H9 (cell line): ENCODE measurements around the gene ZSWIM6. TPM values are rescaled to one million over a fixed set of nuclear protein-coding genes. Genes with fewer than 3 reads are reported as not detected.

Experiments used
- DNase-seq: peaks from one replicate; pipeline ENCODE4 v3.0.0-alpha.2; 2017
- H2AFZ ChIP-seq: one replicate; pipeline ENCODE4 v1.6.1; 2013; ENCODE audit warnings: mild to moderate bottlenecking, low read length, control low read depth, moderate library complexity
- H2AK5ac ChIP-seq: 2 replicates; pipeline ENCODE4 v1.6.1; 2013; ENCODE audit warnings: low read length, control low read depth, mixed read lengths; ENCODE audit not compliant: insufficient read length
- H2BK120ac ChIP-seq: one replicate; pipeline ENCODE4 v1.6.1; 2013; ENCODE audit warnings: low read depth, mild to moderate bottlenecking, low read length, control low read depth, inconsistent platforms; ENCODE audit not compliant: poor library complexity, severe bottlenecking
- H2BK12ac ChIP-seq: 2 replicates; pipeline ENCODE4 v1.6.1; 2013; ENCODE audit warnings: low read length, control low read depth, mixed read lengths, low read depth; ENCODE audit not compliant: insufficient read length
- H2BK15ac ChIP-seq: 2 replicates; pipeline ENCODE4 v1.6.1; 2013; ENCODE audit warnings: low read depth, low read length, control low read depth
- H2BK20ac ChIP-seq: one replicate; pipeline ENCODE4 v1.6.1; 2013; ENCODE audit warnings: low read depth, mild to moderate bottlenecking, low read length, control low read depth, inconsistent platforms; ENCODE audit not compliant: poor library complexity, severe bottlenecking
- H2BK5ac ChIP-seq: 2 replicates; pipeline ENCODE4 v1.6.1; 2013; ENCODE audit warnings: low read length, control low read depth, mixed read lengths; ENCODE audit not compliant: insufficient read length
- H3K14ac ChIP-seq: 2 replicates; pipeline ENCODE4 v1.6.1; 2013; ENCODE audit warnings: low read length, control low read depth; ENCODE audit not compliant: insufficient read depth
- H3K18ac ChIP-seq: 2 replicates; pipeline ENCODE4 v1.6.1; 2013; ENCODE audit warnings: low read depth, mild to moderate bottlenecking, mixed read lengths, low read length, control low read depth; ENCODE audit not compliant: insufficient read length
- H3K23ac ChIP-seq: 2 replicates; pipeline ENCODE4 v1.6.1; 2013; ENCODE audit warnings: low read length, control low read depth, mixed read lengths, low read depth; ENCODE audit not compliant: insufficient read length
- H3K23me2 ChIP-seq: 2 replicates; pipeline ENCODE4 v1.6.1; 2013; ENCODE audit warnings: low read depth, mild to moderate bottlenecking, mixed read lengths, low read length, control low read depth; ENCODE audit not compliant: insufficient read length, poor library complexity, severe bottlenecking
- H3K27ac ChIP-seq: 2 replicates; pipeline ENCODE4 v1.5.1; 2013; ENCODE audit warnings: low read length, control low read depth, mixed read lengths, low read depth; ENCODE audit not compliant: insufficient read length
- H3K27me3 ChIP-seq: 2 replicates; pipeline ENCODE4 v1.6.1; 2013; ENCODE audit warnings: low read length, control low read depth, inconsistent platforms; ENCODE audit not compliant: insufficient read depth
- H3K4ac ChIP-seq: 2 replicates; pipeline ENCODE4 v1.6.1; 2013; ENCODE audit warnings: low read depth, mild to moderate bottlenecking, control low read depth, inconsistent platforms, low read length, moderate library complexity
- H3K4me1 ChIP-seq: 2 replicates; pipeline ENCODE4 v1.6.1; 2013; ENCODE audit warnings: low read length, control low read depth, inconsistent platforms; ENCODE audit not compliant: insufficient read depth
- H3K4me2 ChIP-seq: 2 replicates; pipeline ENCODE4 v1.6.1; 2013; ENCODE audit warnings: low read length, control low read depth, mixed read lengths; ENCODE audit not compliant: insufficient read length, insufficient read depth
- H3K56ac ChIP-seq: 2 replicates; pipeline ENCODE4 v1.6.1; 2013; ENCODE audit warnings: low read depth, mild to moderate bottlenecking, mixed read lengths, low read length, control low read depth; ENCODE audit not compliant: insufficient read length
- H3K79me1 ChIP-seq: 2 replicates; pipeline ENCODE4 v1.6.1; 2013; ENCODE audit warnings: low read depth, mild to moderate bottlenecking, moderate library complexity, low read length, control low read depth, inconsistent platforms; ENCODE audit not compliant: insufficient read depth, poor library complexity, severe bottlenecking
- H3K79me2 ChIP-seq: 2 replicates; pipeline ENCODE4 v1.6.1; 2013; ENCODE audit warnings: low read length, control low read depth, inconsistent platforms; ENCODE audit not compliant: insufficient read depth
- H3K9ac ChIP-seq: 2 replicates; pipeline ENCODE4 v1.6.1; 2013; ENCODE audit warnings: low read length, control low read depth, mixed read lengths; ENCODE audit not compliant: insufficient read length; ENCODE audit errors: extremely low read depth
- H3K9me3 ChIP-seq: one replicate; pipeline ENCODE4 v1.6.1; 2013; ENCODE audit warnings: low read depth, low read length, inconsistent platforms; ENCODE audit not compliant: control insufficient read depth
- H3T11ph ChIP-seq: one replicate; pipeline ENCODE4 v1.6.1; 2013; ENCODE audit warnings: mild to moderate bottlenecking, low read length, control low read depth, inconsistent platforms
- H4K20me1 ChIP-seq: one replicate; pipeline ENCODE4 v1.6.1; 2013; ENCODE audit not compliant: control insufficient read depth, insufficient read length, insufficient read depth
- H4K5ac ChIP-seq: 2 replicates; pipeline ENCODE4 v1.6.1; 2013; ENCODE audit warnings: low read depth, mild to moderate bottlenecking, mixed read lengths, low read length, control low read depth; ENCODE audit not compliant: insufficient read length
- H4K8ac ChIP-seq: replicated peaks from 2 replicates; pipeline ENCODE4 v1.6.1; 2013; ENCODE audit warnings: low read length, control low read depth, mixed read lengths, low read depth; ENCODE audit not compliant: insufficient read length
- H4K91ac ChIP-seq: 2 replicates; pipeline ENCODE4 v1.6.1; 2013; ENCODE audit warnings: low read depth, mild to moderate bottlenecking, moderate library complexity, mixed read lengths, low read length, control low read depth; ENCODE audit not compliant: insufficient read length
- H3K27ac Mint-ChIP-seq, 3 experiments: 2 replicates in 2 of 3; 3 replicates in 1 of 3; pipeline ENCODE4 v1.8.0; 2020 to 2021; ENCODE audit warnings: mixed read lengths in 3 of 3, mild to moderate bottlenecking in 1 of 3, moderate library complexity in 1 of 3
- H3K27me3 Mint-ChIP-seq: 2 replicates; pipeline ENCODE4 v1.8.0; 2021; ENCODE audit warnings: low read depth, mild to moderate bottlenecking, moderate library complexity, mixed read lengths
- H3K36me3 Mint-ChIP-seq, 3 experiments: 2 replicates in 2 of 3; 3 replicates in 1 of 3; pipeline ENCODE4 v1.8.0; 2020 to 2021; ENCODE audit warnings: low read depth in 3 of 3, mixed read lengths in 3 of 3; ENCODE audit not compliant: insufficient read depth in 1 of 3
- H3K4me1 Mint-ChIP-seq, 2 experiments: 2 replicates each; pipeline ENCODE4 v1.8.0; 2020; ENCODE audit warnings: mixed read lengths in 2 of 2
- H3K4me3 Mint-ChIP-seq, 2 experiments: 2 replicates in 1 of 2; 3 replicates in 1 of 2; pipeline ENCODE4 v1.8.0; 2020 to 2021; ENCODE audit warnings: mild to moderate bottlenecking in 2 of 2, mixed read lengths in 2 of 2, moderate library complexity in 1 of 2
- H3K9me3 Mint-ChIP-seq, 2 experiments: 2 replicates in 1 of 2; 3 replicates in 1 of 2; pipeline ENCODE4 v1.8.0; 2020; ENCODE audit warnings: mild to moderate bottlenecking in 2 of 2, mixed read lengths in 2 of 2, moderate library complexity in 1 of 2
- WGBS: extraction: QIAGEN DNeasy Blood & Tissue Kit; methylation state at CpG from one replicate; pipeline ENCODE4 v1.1.7; 2013; ENCODE audit warnings: missing lambda C conversion rate, low lambda C conversion rate, mixed read lengths; ENCODE audit not compliant: insufficient read length; ENCODE audit errors: extremely low coverage; 5-methylcytosine and 5-hydroxymethylcytosine counted together
- total RNA-seq: library from RNA; stranded (reverse); gene quantifications from 2 replicates; pipeline ENCODE4 v1.2.1, GENCODE V29; 2021
- TF ChIP-seq, protein P1 (sequence below): fragments of 200-600 bp; sonication (generic); conservative IDR thresholded peaks from 3 replicates; pipeline ENCODE4 v1.8.0; 2021; ENCODE audit warnings: antibody characterized with exemption, mild to moderate bottlenecking

ZSWIM6 gene
- total RNA-seq, 1 experiment from 2014 or later: 11.5 TPM

DNA sequence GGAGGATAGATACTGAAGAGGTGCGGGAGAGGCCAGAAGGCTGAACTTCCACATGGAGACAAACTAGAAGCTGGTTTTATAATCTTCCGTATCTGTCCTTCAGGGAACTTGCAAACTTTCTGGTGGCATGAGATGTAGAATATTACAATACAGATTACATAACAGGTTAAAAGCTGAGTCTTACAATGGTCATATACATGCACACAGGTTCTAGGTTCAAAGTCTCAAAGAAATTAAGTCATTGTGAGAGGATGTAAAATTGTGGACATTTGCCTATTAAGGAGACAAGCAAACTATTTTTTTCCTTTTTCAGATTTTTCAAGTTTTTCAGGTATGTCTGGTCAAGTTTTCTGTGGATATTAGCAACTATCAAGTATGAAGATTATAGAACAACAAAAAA is 10.4 kb upstream of the ZSWIM6 start:
- Histone ChIP-seq H3K79me1 (no peaks in the 10 kb centered on the region), H3K27ac (no peak overlapping the region), H4K8ac (no peak overlapping the region), H4K91ac (no peak overlapping the region), H3K4me2 (no peak overlapping the region), H4K20me1 (no peaks in the 10 kb centered on the region), H2BK15ac (no peak overlapping the region), H3K56ac (no peak overlapping the region), H3K9me3 (no peaks in the 10 kb centered on the region), H2BK12ac (no peak overlapping the region), H3T11ph (no peak overlapping the region), H3K18ac (no peak overlapping the region), H3K27me3 (no peaks in the 10 kb centered on the region), H2BK5ac (no peak overlapping the region), H3K9ac (no peak overlapping the region), H2BK20ac (no peak overlapping the region), H3K23me2 (no peaks in the 10 kb centered on the region), H3K4ac (no peak overlapping the region), H2BK120ac (no peak overlapping the region), H3K4me1 (peaks cover 3% of the 10 kb centered on the region; the same call in 1 of the 2 replicates), H4K5ac (no peak overlapping the region), H3K14ac (no peak overlapping the region), H3K79me2 (no peaks in the 10 kb centered on the region), H2AFZ (no peak overlapping the region), H3K23ac (no peak overlapping the region), H2AK5ac (no peak overlapping the region)
- TF ChIP-seq, protein P1, sequence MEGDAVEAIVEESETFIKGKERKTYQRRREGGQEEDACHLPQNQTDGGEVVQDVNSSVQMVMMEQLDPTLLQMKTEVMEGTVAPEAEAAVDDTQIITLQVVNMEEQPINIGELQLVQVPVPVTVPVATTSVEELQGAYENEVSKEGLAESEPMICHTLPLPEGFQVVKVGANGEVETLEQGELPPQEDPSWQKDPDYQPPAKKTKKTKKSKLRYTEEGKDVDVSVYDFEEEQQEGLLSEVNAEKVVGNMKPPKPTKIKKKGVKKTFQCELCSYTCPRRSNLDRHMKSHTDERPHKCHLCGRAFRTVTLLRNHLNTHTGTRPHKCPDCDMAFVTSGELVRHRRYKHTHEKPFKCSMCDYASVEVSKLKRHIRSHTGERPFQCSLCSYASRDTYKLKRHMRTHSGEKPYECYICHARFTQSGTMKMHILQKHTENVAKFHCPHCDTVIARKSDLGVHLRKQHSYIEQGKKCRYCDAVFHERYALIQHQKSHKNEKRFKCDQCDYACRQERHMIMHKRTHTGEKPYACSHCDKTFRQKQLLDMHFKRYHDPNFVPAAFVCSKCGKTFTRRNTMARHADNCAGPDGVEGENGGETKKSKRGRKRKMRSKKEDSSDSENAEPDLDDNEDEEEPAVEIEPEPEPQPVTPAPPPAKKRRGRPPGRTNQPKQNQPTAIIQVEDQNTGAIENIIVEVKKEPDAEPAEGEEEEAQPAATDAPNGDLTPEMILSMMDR: no peak
- no CpG with 5 or more reads among the region's 2 CpGs for WGBS
- peaks cover 35% of the 10 kb centered on the region for H3K27me3 Mint-ChIP-seq
- no peaks in the 10 kb centered on the region for H3K36me3 Mint-ChIP-seq
- DNase-seq: no peak
- no peaks in the 10 kb centered on the region for H3K9me3 Mint-ChIP-seq
- H3K27ac Mint-ChIP-seq: no peak overlapping the region
- H3K4me1 Mint-ChIP-seq: peaks cover 8 to 10% of the 10 kb centered on the region in 2 experiments
- no peak overlapping the region for H3K4me3 Mint-ChIP-seq
